SK-N-SH (cell line): ENCODE results near the gene PRICKLE1. TPM values are rescaled to one million over a fixed set of nuclear protein-coding genes. Genes with fewer than 3 reads are reported as not detected.
A peak's percentile ranks its signal among the peaks of the same experiment; 100 is the strongest.

Experiments
- CTCF ChIA-PET: fragments of 300-600, 350-600 bp; formaldehyde crosslinking; extraction: SDS; loops from one replicate; lab custom pipeline; 2021; lab: Yijun Ruan, JAX
- POLR2A ChIA-PET: fragments of 350-600 bp; sonication (Branson Sonifier 250); formaldehyde crosslinking; extraction: SDS; loops from one replicate; lab custom pipeline; 2020; ENCODE audit warnings: antibody characterized with exemption, inconsistent platforms; lab: Yijun Ruan, JAX
- DNase-seq: peaks from one replicate; pipeline ENCODE4 v3.0.0; 2012
- H2AFZ ChIP-seq: fragments of 200-600 bp; sonication (generic); 2 replicates; pipeline ENCODE4 v1.8.1; 2016; ENCODE audit warnings: antibody characterized with exemption, mild to moderate bottlenecking, low read depth
- H3F3A ChIP-seq: fragments of 200-600 bp; sonication (generic); replicated peaks from 2 replicates; pipeline ENCODE3; 2016; ENCODE audit warnings: antibody characterized with exemption, mild to moderate bottlenecking; ENCODE audit not compliant: insufficient read depth
- H3K27ac ChIP-seq, 2 experiments: fragments of 200-500 bp in 1 of 2; fragments of 200-600 bp in 1 of 2; sonication (Bioruptor generic) in 1 of 2; sonication (generic), shearing (Covaris generic) in 1 of 2; 2 replicates each; pipeline versions ENCODE4 v1.5.1 to v1.6.1; 2014 to 2016; ENCODE audit warnings: low read depth in 2 of 2, inconsistent platforms in 1 of 2, low read length in 1 of 2, mild to moderate bottlenecking in 1 of 2, mixed read lengths in 1 of 2
- H3K27me3 ChIP-seq: fragments of 200-600 bp; sonication (generic), shearing (Covaris generic); 2 replicates; pipeline ENCODE4 v1.6.1; 2016; ENCODE audit warnings: mixed run types; ENCODE audit not compliant: insufficient read depth
- H3K36me3 ChIP-seq, 2 experiments: fragments of 200-500 bp in 1 of 2; fragments of 200-600 bp in 1 of 2; sonication (Bioruptor generic) in 1 of 2; sonication (generic) in 1 of 2; replicated peaks in 1 of 2; 2 replicates each; pipeline versions ENCODE3 to v1.5.1; 2014 to 2016; ENCODE audit warnings: low read length in 1 of 2, mild to moderate bottlenecking in 1 of 2; ENCODE audit not compliant: insufficient read depth in 2 of 2, control insufficient read depth in 1 of 2
- H3K4me1 ChIP-seq, 2 experiments: fragments of 200-500 bp in 1 of 2; fragments of 200-600 bp in 1 of 2; sonication (Bioruptor generic) in 1 of 2; sonication (generic), shearing (Covaris generic) in 1 of 2; 2 replicates each; pipeline versions ENCODE4 v1.5.1 to v1.6.1; 2014 to 2016; ENCODE audit warnings: low read depth in 1 of 2, low read length in 1 of 2, mixed run types in 1 of 2; ENCODE audit not compliant: insufficient read depth in 2 of 2, control insufficient read depth in 1 of 2
- H3K4me2 ChIP-seq: fragments of 200-600 bp; sonication (generic), shearing (Covaris generic); 2 replicates; pipeline ENCODE4 v1.6.1; 2017; ENCODE audit warnings: mixed run types
- H3K4me3 ChIP-seq, 2 experiments: fragments of 200-500 bp in 1 of 2; fragments of 200-600 bp in 1 of 2; sonication (Bioruptor generic) in 1 of 2; sonication (generic), shearing (Covaris generic) in 1 of 2; 2 replicates each; pipeline versions ENCODE4 v1.5.1 to v1.8.1; 2014 to 2016; ENCODE audit warnings: low read depth in 2 of 2, inconsistent platforms in 1 of 2, low read length in 1 of 2, mild to moderate bottlenecking in 1 of 2, mixed read lengths in 1 of 2, moderate library complexity in 1 of 2
- H3K79me2 ChIP-seq: fragments of 200-600 bp; sonication (generic); 2 replicates; pipeline ENCODE4 v1.8.1; 2017; ENCODE audit warnings: mild to moderate bottlenecking; ENCODE audit not compliant: insufficient read depth
- H3K9ac ChIP-seq: fragments of 200-600 bp; sonication (generic); 2 replicates; pipeline ENCODE4 v1.6.1; 2017; ENCODE audit warnings: mixed run types
- H3K9me2 ChIP-seq: fragments of 200-600 bp; sonication (generic); 2 replicates; pipeline ENCODE4 v1.6.1; 2017; ENCODE audit warnings: mixed run types
- H3K9me3 ChIP-seq: fragments of 200-600 bp; sonication (generic); 2 replicates; pipeline ENCODE4 v1.6.1; 2017; ENCODE audit warnings: mixed run types, mild to moderate bottlenecking, moderate library complexity
- H4K20me1 ChIP-seq: fragments of 200-600 bp; sonication (generic); 2 replicates; pipeline ENCODE4 v1.6.1; 2017; ENCODE audit warnings: mild to moderate bottlenecking, mixed run types; ENCODE audit not compliant: insufficient read depth
- CHD2 ChIP-seq: fragments of 150-350 bp; IDR thresholded peaks from 2 replicates; pipeline ENCODE4 v1.6.1; 2018; ENCODE audit warnings: low read length; ENCODE audit not compliant: partially characterized antibody
- CTCF ChIP-seq: fragments of 200-600 bp; sonication (generic); IDR thresholded peaks from 2 replicates; pipeline ENCODE4 v1.6.1; 2017; ENCODE audit warnings: antibody characterized with exemption, mild to moderate bottlenecking, moderate library complexity
- GATA2 ChIP-seq: sonication (generic); formaldehyde crosslinking; IDR thresholded peaks from 2 replicates; pipeline ENCODE4 v1.5.0; 2020; ENCODE audit warnings: mild to moderate bottlenecking, missing genetic modification reagents
- JUND ChIP-seq: IDR thresholded peaks from 2 replicates; pipeline ENCODE4 v1.4.0; 2012
- MXI1 ChIP-seq: IDR thresholded peaks from 2 replicates; pipeline ENCODE4 v1.6.1; 2012; ENCODE audit warnings: mild to moderate bottlenecking, low read depth, low read length, improper control_type of control experiment
- POLR2AphosphoS5 ChIP-seq: IDR thresholded peaks from 2 replicates; pipeline ENCODE4 v1.6.1; 2012; ENCODE audit warnings: low read depth, low read length
- RAD21 ChIP-seq: IDR thresholded peaks from 2 replicates; pipeline ENCODE4 v1.6.1; 2012; ENCODE audit warnings: mild to moderate bottlenecking, low read length
- SMC3 ChIP-seq: IDR thresholded peaks from 2 replicates; pipeline ENCODE4 v1.6.1; 2012; ENCODE audit warnings: low read depth, low read length, improper control_type of control experiment
- WGBS: methylation state at CpG from one replicate; pipeline ENCODE4 v1.1.6; 2017; ENCODE audit warnings: low lambda C conversion rate; 5-methylcytosine and 5-hydroxymethylcytosine counted together
- polyA plus RNA-seq, 3 experiments: library from polyadenylated mRNA; depleted of rRNA; stranded (reverse); fragments of >200 nt; gene quantifications; 2 replicates each; pipeline ENCODE4 v1.2.3, GENCODE V29; 2012
- TF ChIP-seq, protein P1 (sequence below): IDR thresholded peaks from 2 replicates; pipeline ENCODE4; 2012
- TF ChIP-seq, protein P2 (sequence below): IDR thresholded peaks from 2 replicates; pipeline ENCODE4 v1.4.0; 2012; ENCODE audit warnings: low read depth

The PRICKLE1 gene
- polyA plus RNA-seq, 1 of the 3 experiments (the other 2 are of a cell fraction), result 1.2 TPM

GRCh38 chr12:42590330-42590934 is 886 bp upstream of the PRICKLE1 start:
- 0 out of 2 replicates have a peak overlapping the region, but pooled peaks have one; percentile 45 for H2AFZ ChIP-seq
- ChIA-PET CTCF (interaction anchor here (0.7 to 2.6 kb wide), 7 partner anchors 12 to 748 kb away, joined by 3 to 14 read pairs (median 3); no protein-coding TSS in a partner anchor), POLR2A (no interaction called here)
- H3K27me3 ChIP-seq, result peaks cover 33% of the 10 kb centered on the region
- peak overlapping the region; percentile 40 for H3K4me2 ChIP-seq
- H4K20me1 ChIP-seq, result no peaks in the 10 kb centered on the region
- no peaks in the 10 kb centered on the region for H3K9me2 ChIP-seq
- H3K4me3 ChIP-seq, result peak overlapping the region in 1 of 2 experiments; percentile 61; a peak in 3 of 4 replicates
- WGBS, result 18% methylated on average over 16 of the region's 25 CpGs
- peak; percentile 50 for DNase-seq
- H3F3A ChIP-seq, result no peaks in the 10 kb centered on the region
- H3K9ac ChIP-seq, result no peak overlapping the region
- no peaks in the 10 kb centered on the region for H3K79me2 ChIP-seq
- TF ChIP-seq RAD21 (peak; percentile 26), POLR2AphosphoS5 (no peak), MXI1 (peak; percentile 57; the same call in 1 of the 2 replicates), JUND (no peak)
- TF ChIP-seq, protein P1, sequence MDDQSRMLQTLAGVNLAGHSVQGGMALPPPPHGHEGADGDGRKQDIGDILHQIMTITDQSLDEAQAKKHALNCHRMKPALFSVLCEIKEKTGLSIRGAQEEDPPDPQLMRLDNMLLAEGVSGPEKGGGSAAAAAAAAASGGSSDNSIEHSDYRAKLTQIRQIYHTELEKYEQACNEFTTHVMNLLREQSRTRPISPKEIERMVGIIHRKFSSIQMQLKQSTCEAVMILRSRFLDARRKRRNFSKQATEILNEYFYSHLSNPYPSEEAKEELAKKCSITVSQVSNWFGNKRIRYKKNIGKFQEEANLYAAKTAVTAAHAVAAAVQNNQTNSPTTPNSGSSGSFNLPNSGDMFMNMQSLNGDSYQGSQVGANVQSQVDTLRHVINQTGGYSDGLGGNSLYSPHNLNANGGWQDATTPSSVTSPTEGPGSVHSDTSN, result no peak
- H3K4me1 ChIP-seq, result peaks cover 7 to 22% of the 10 kb centered on the region in 2 experiments; a peak in 3 of 4 replicates
- no peak overlapping the region for H3K27ac ChIP-seq
- H3K9me3 ChIP-seq, result no peaks in the 10 kb centered on the region
- H3K36me3 ChIP-seq, result no peaks in the 10 kb centered on the region

DNA sequence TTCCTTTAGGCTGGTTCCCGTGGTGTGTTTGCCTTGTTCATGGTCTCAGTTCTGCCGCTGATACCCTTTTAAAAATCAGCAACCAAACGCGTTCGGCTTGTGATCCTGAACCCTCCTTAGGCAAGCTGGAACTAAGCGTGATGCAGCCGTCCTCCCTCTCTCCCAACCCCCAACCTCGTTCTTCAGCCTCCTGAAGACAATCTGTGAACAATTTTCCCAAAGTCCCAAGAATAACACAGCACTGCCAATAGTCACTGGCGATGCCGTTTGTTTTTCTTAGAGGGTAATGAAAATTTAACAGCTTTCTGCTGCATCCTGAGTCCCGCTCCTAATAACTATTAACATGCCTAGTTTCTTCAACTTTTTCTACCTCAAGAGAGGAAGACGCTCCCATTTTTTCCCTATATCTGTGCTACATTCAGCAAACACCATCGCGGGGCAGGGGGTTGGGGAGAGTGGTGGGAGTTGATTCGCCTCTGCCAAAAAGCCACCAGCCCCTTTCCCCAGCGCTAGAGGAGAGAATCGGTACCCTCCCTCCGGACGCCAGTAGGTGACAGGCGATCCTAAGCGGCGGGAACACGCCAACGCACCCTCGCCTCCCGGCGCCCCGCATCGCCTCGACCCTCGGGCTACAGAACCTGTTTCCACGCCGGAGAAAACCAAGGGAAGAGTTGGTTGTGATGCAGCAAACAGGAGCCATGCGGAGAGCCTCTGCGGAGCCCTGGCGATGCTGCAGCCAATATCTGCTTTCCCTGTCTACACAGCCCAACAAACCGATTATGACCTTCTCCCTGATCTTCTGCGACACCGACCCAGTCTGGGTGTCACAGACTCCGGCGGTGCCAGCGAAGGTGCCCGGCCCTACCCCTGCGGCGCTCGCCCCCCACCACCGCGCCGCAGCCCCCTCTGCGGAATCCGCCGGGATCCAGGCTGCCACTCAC is 752 bp downstream of the PRICKLE1 start:
- H4K20me1 ChIP-seq, result no peaks in the 10 kb centered on the region
- no peaks in the 10 kb centered on the region for H3K79me2 ChIP-seq
- H3K36me3 ChIP-seq, result no peaks in the 10 kb centered on the region
- ChIA-PET CTCF (interaction anchor here (0.6 to 2.6 kb wide), 15 partner anchors 9 to 750 kb away, joined by 3 to 23 read pairs (median 4); no protein-coding TSS in a partner anchor), POLR2A (interaction anchor here (1.0 kb wide), 1 partner anchor 15 kb away, joined by 3 read pairs; no protein-coding TSS in a partner anchor)
- peak; percentile 43 for TF ChIP-seq CTCF
- TF ChIP-seq MXI1, result peak; percentile 30; the same call in 1 of the 2 replicates
- TF ChIP-seq, protein P2, sequence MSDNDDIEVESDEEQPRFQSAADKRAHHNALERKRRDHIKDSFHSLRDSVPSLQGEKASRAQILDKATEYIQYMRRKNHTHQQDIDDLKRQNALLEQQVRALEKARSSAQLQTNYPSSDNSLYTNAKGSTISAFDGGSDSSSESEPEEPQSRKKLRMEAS, result no peak
- TF ChIP-seq GATA2, result 0 out of 2 replicates have a peak, but pooled peaks have one; percentile 14
- peak; percentile 43; the same call in 1 of the 2 replicates for TF ChIP-seq SMC3
- no peak for TF ChIP-seq CHD2
- TF ChIP-seq RAD21, result peak; percentile 73
- H2AFZ ChIP-seq, result peak overlapping the region; percentile 76
- peak overlapping the region; percentile 97 for H3K4me2 ChIP-seq
- no peaks in the 10 kb centered on the region for H3K9me2 ChIP-seq
- no peaks in the 10 kb centered on the region for H3K9me3 ChIP-seq
- H3K4me1 ChIP-seq, result peaks cover 7 to 27% of the 10 kb centered on the region in 2 experiments; a peak in 3 of 4 replicates
- WGBS, result 3% methylated on average over 38 of the region's 52 CpGs
- peaks cover 33% of the 10 kb centered on the region for H3K27me3 ChIP-seq
- H3K4me3 ChIP-seq, result peak overlapping the region; percentile 61 to 62
- peak overlapping the region in 1 of 2 experiments; percentile 58; a peak in 2 of 4 replicates for H3K27ac ChIP-seq
- DNase-seq, result peak; percentile 74
- H3F3A ChIP-seq, result no peaks in the 10 kb centered on the region
- H3K9ac ChIP-seq, result no peak overlapping the region
